ENCODE results near the gene CTDP1. TPM values are rescaled to one million over a fixed set of nuclear protein-coding genes. Genes with fewer than 3 reads are reported as not detected.
"Not testable (repeated sequence)": the region's sequence is repeated elsewhere in the genome, so short reads cannot be mapped to it uniquely, and the experiment has no call there.

The CTDP1 gene
- total and polyA plus RNA-seq, 4 donors = 18.8 to 30.5 (median 21.7) TPM

GRCh38 chr18:79730804-79731203 is 51.2 kb downstream of the CTDP1 start:
- Histone ChIP-seq H3K9me3 (ENCODE audit: control insufficient read depth in 4 of 4, insufficient read depth in 3 of 4, low read length in 3 of 4) (peaks cover 0 to 74% (median under 1%) of the 10 kb centered on the region in 4 donors), H3K27ac (ENCODE audit: low read depth in 1 of 2, low read length in 1 of 2) (no peak overlapping the region), H3K9ac (ENCODE audit: insufficient read depth in 1 of 2, low read length in 2 of 2) (no peak overlapping the region), H3K4me1 (ENCODE audit: control insufficient read depth in 5 of 5, insufficient read depth in 5 of 5, low read length in 5 of 5) (peaks cover 0 to 18% (median 4%) of the 10 kb centered on the region in 5 donors), H3K36me3 (ENCODE audit: control insufficient read depth in 4 of 4, insufficient read depth in 4 of 4, low read length in 4 of 4) (peaks cover 5 to 51% (median 18%) of the 10 kb centered on the region in 4 donors), H3K4me3 (no peak overlapping the region), H3K27me3 (ENCODE audit: control insufficient read depth in 3 of 3, insufficient read depth in 3 of 3, low read length in 2 of 3) (no peaks in the 10 kb centered on the region)
- 96 to 97% methylated on average over 11 of the region's 11 CpGs for WGBS, 2 donors
- DNase-seq (no peak), ATAC-seq (ENCODE audit: insufficient read depth, low FRiP score) (no peak)
- TF ChIP-seq CTCF (IDR thresholded peaks at IDR 0.05; ENCODE audit: control extremely low read depth, extremely low read depth) = no peak

GRCh38 chr18:79731881-79732720 is 52.5 kb downstream of the CTDP1 start:
- H3K27ac ChIP-seq (ENCODE audit: low read depth in 1 of 2, low read length in 1 of 2); ATAC-seq (ENCODE audit: insufficient read depth, low FRiP score); H3K4me3 ChIP-seq; H3K9ac ChIP-seq (ENCODE audit: insufficient read depth in 1 of 2, low read length in 2 of 2); DNase-seq; H3K27me3 ChIP-seq (ENCODE audit: control insufficient read depth in 3 of 3, insufficient read depth in 3 of 3, low read length in 2 of 3): not testable (repeated sequence)
- peaks cover 0 to 83% (median under 1%) of the 10 kb centered on the region in 4 donors for H3K9me3 ChIP-seq (ENCODE audit: control insufficient read depth in 4 of 4, insufficient read depth in 3 of 4, low read length in 3 of 4)
- 98 to 99% methylated on average over 14 to 15 of the region's 17 CpGs for WGBS, 2 donors
- H3K4me1 ChIP-seq (ENCODE audit: control insufficient read depth in 5 of 5, insufficient read depth in 5 of 5, low read length in 5 of 5) = peaks cover 0 to 18% (median 4%) of the 10 kb centered on the region in 5 donors
- H3K36me3 ChIP-seq (ENCODE audit: control insufficient read depth in 4 of 4, insufficient read depth in 4 of 4, low read length in 4 of 4) = peaks cover 12 to 61% (median 20%) of the 10 kb centered on the region in 4 donors

GRCh38 chr18:79732721-79733025 is 53.1 kb downstream of the CTDP1 start:
- Histone ChIP-seq H3K27me3 (ENCODE audit: control insufficient read depth in 3 of 3, insufficient read depth in 3 of 3, low read length in 2 of 3) (no peaks in the 10 kb centered on the region), H3K27ac (ENCODE audit: low read depth in 1 of 2, low read length in 1 of 2) (no peak overlapping the region), H3K4me3 (no peak overlapping the region), H3K4me1 (ENCODE audit: control insufficient read depth in 5 of 5, insufficient read depth in 5 of 5, low read length in 5 of 5) (peaks cover 0 to 18% (median 4%) of the 10 kb centered on the region in 5 donors), H3K9me3 (ENCODE audit: control insufficient read depth in 4 of 4, insufficient read depth in 3 of 4, low read length in 3 of 4) (peaks cover 0 to 82% (median under 1%) of the 10 kb centered on the region in 4 donors), H3K36me3 (ENCODE audit: control insufficient read depth in 4 of 4, insufficient read depth in 4 of 4, low read length in 4 of 4) (peaks cover 14 to 65% (median 20%) of the 10 kb centered on the region in 4 donors), H3K9ac (ENCODE audit: insufficient read depth in 1 of 2, low read length in 2 of 2) (no peak overlapping the region)
- ATAC-seq (ENCODE audit: insufficient read depth, low FRiP score) (no peak), DNase-seq (no peak)
- no peak for TF ChIP-seq CTCF (IDR thresholded peaks at IDR 0.05; ENCODE audit: control extremely low read depth, extremely low read depth)
- WGBS, 2 donors = 98 to 99% methylated on average over 9 of the region's 9 CpGs

GRCh38 chr18:79733135-79733701 is 53.6 kb downstream of the CTDP1 start:
- Histone ChIP-seq H3K4me3 (no peak overlapping the region), H3K36me3 (ENCODE audit: control insufficient read depth in 4 of 4, insufficient read depth in 4 of 4, low read length in 4 of 4) (peaks cover 14 to 69% (median 20%) of the 10 kb centered on the region in 4 donors), H3K27ac (ENCODE audit: low read depth in 1 of 2, low read length in 1 of 2) (no peak overlapping the region), H3K9me3 (ENCODE audit: control insufficient read depth in 4 of 4, insufficient read depth in 3 of 4, low read length in 3 of 4) (peaks cover 0 to 85% (median under 1%) of the 10 kb centered on the region in 4 donors), H3K9ac (ENCODE audit: insufficient read depth in 1 of 2, low read length in 2 of 2) (no peak overlapping the region), H3K27me3 (ENCODE audit: control insufficient read depth in 3 of 3, insufficient read depth in 3 of 3, low read length in 2 of 3) (no peaks in the 10 kb centered on the region), H3K4me1 (ENCODE audit: control insufficient read depth in 5 of 5, insufficient read depth in 5 of 5, low read length in 5 of 5) (peaks cover 0 to 20% (median 4%) of the 10 kb centered on the region in 5 donors)
- DNase-seq (peak in 2 of 3 donors; percentile 33 to 61), ATAC-seq (ENCODE audit: insufficient read depth, low FRiP score) (no peak)
- TF ChIP-seq CTCF (IDR thresholded peaks at IDR 0.05; ENCODE audit: control extremely low read depth, extremely low read depth) = no peak
- WGBS, 2 donors = 95 to 96% methylated on average over 38 of the region's 38 CpGs

Measured in lung (tissue), 12 donors.